NB4 (cell line): ENCODE results near the gene HACL1.

Source experiments
- DNase-seq: peaks from one replicate; pipeline ENCODE4 v3.0.0; 2010; ENCODE audit warnings: low read depth
- H3K4me3 ChIP-seq: one replicate; pipeline ENCODE4 v1.5.1; 2011; ENCODE audit warnings: mild to moderate bottlenecking, low read depth, low read length, moderate library complexity
- MYC ChIP-seq: IDR thresholded peaks from 2 replicates; pipeline ENCODE4 v1.6.1; 2011; ENCODE audit warnings: low read depth, low read length
- POLR2A ChIP-seq: IDR thresholded peaks from 2 replicates; pipeline ENCODE4 v1.6.1; 2011; ENCODE audit warnings: mild to moderate bottlenecking; ENCODE audit not compliant: insufficient read length; ENCODE audit errors: extremely low read depth
- TF ChIP-seq, protein P1 (sequence below): IDR thresholded peaks from one replicate; pipeline ENCODE4 v1.5.1; 2012; ENCODE audit warnings: low read depth, low read length
- TF ChIP-seq, protein P2 (sequence below): IDR thresholded peaks from 2 replicates; pipeline ENCODE4 v1.6.1; 2011; ENCODE audit warnings: low read depth, low read length

The HACL1 gene

GRCh38 chr3:15635121-15635661, 33.8 kb upstream of the HACL1 start:
- DNase-seq: no peak
- TF ChIP-seq, protein P1, sequence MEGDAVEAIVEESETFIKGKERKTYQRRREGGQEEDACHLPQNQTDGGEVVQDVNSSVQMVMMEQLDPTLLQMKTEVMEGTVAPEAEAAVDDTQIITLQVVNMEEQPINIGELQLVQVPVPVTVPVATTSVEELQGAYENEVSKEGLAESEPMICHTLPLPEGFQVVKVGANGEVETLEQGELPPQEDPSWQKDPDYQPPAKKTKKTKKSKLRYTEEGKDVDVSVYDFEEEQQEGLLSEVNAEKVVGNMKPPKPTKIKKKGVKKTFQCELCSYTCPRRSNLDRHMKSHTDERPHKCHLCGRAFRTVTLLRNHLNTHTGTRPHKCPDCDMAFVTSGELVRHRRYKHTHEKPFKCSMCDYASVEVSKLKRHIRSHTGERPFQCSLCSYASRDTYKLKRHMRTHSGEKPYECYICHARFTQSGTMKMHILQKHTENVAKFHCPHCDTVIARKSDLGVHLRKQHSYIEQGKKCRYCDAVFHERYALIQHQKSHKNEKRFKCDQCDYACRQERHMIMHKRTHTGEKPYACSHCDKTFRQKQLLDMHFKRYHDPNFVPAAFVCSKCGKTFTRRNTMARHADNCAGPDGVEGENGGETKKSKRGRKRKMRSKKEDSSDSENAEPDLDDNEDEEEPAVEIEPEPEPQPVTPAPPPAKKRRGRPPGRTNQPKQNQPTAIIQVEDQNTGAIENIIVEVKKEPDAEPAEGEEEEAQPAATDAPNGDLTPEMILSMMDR: no peak
- TF ChIP-seq MYC (no peak), POLR2A (no peak)
- TF ChIP-seq, protein P2, sequence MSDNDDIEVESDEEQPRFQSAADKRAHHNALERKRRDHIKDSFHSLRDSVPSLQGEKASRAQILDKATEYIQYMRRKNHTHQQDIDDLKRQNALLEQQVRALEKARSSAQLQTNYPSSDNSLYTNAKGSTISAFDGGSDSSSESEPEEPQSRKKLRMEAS: no peak
- no peak overlapping the region for H3K4me3 ChIP-seq

DNA sequence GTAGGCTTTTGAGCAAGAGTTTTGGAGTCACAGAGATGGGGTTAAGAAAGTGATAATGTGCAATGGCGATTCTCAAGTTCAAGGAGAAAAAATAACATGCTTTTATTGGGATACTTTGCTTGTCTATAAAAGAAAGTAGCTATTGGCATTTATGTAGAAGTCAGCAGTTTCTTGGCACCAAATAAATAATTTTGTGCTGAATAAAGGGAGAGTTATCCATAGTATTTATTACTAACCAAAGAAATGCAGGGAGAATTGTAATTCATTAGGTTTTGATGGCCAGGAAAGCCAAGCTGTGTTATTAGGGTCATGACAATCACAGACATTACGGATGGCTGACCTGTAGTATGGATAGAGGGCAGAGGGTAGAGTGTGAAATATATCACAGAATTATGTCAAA, 33.3 kb upstream of the HACL1 start:
- TF ChIP-seq MYC (no peak), POLR2A (no peak)
- TF ChIP-seq, protein P1: no peak
- TF ChIP-seq, protein P2: no peak
- DNase-seq: no peak
- no peak overlapping the region for H3K4me3 ChIP-seq

DNA sequence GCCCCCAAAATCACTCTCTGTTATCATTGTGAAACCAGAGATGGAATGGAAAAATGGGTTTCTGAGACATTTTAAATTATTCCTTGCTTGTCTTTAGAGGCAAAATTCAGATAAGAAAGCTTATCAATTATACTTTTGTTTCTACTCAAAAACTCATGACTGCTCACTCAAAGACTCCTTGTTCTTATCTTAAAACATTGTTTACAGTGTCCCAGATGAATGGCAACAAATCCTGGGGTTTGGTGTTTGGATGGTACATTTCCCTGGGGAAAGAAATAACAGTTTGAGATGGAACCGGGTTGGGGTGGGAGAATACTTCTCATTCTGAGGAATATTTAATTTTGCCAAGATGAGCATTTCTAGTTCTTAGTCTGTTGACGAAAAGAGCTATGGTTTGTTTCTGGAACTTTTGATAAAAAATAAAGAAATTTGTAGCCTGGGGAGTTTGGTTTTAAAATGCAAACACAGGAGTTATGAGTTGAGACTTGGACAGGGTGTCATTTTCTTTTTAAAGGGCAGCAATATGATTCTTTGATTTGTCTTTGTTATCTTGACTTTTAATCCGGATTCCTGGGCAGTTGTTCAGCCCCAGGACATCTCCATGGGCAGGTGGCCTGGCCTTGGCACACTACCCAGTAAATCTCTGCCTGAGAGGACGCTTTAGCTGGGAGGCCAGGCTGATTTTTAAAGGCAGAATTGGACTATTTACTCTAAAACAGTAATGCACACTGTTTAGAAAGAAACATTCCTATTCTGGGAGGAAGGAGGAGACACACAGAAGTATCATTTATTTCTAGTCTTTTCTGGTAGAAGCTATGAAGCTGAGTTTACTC, 32.6 kb upstream of the HACL1 start:
- TF ChIP-seq, protein P1: no peak
- TF ChIP-seq, protein P2: no peak
- TF ChIP-seq POLR2A (no peak), MYC (no peak)
- H3K4me3 ChIP-seq: no peak overlapping the region
- no peak for DNase-seq

DNA sequence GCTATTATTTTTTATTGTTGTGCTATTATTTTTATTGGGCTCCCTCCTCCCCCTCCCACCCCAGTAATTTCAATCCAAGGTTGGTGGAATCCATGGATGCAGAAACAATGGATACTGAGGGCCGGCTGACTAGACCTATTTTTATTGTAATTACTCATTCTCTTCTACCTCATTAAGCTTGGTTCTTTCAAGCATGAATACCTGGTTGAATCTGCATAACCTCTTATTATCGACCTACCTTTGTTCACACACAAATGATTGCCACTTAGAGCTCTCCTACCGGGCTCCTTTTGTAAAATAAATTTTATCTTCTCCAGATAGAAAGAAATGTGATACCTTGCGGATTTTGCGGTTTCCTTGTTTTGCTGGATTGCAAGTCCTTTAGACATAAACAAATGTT, 31.8 kb upstream of the HACL1 start:
- TF ChIP-seq POLR2A: no peak
- TF ChIP-seq, protein P1: no peak
- no peak for TF ChIP-seq MYC
- TF ChIP-seq, protein P2: no peak
- DNase-seq: no peak
- no peak overlapping the region for H3K4me3 ChIP-seq

GRCh38 chr3:15632212-15632580, 30.8 kb upstream of the HACL1 start:
- TF ChIP-seq MYC (no peak), POLR2A (no peak)
- TF ChIP-seq, protein P1: no peak
- TF ChIP-seq, protein P2: no peak
- H3K4me3 ChIP-seq: no peak overlapping the region
- DNase-seq: no peak
